ENCODE results near the gene CERS6.

The CERS6 gene

GRCh38 chr2:168530982-168531622 lies 75.0 kb downstream of the CERS6 start:
- DNase-seq (ENCODE audit: low read depth) = no peak

- no peak for DNase-seq (ENCODE audit: low read depth)
These were observed 78.9 kb downstream of the CERS6 start for GRCh38 chr2:168534926-168535325.

- DNase-seq (ENCODE audit: low read depth) = no peak
These were observed 80.9 kb downstream of the CERS6 start for GRCh38 chr2:168536925-168537466.

GRCh38 chr2:168538133-168538532 lies 82.1 kb downstream of the CERS6 start:
- no peak for DNase-seq (ENCODE audit: low read depth)

- DNase-seq (ENCODE audit: low read depth) = no peak
These were observed 82.5 kb downstream of the CERS6 start for GRCh38 chr2:168538534-168538933.

DNA sequence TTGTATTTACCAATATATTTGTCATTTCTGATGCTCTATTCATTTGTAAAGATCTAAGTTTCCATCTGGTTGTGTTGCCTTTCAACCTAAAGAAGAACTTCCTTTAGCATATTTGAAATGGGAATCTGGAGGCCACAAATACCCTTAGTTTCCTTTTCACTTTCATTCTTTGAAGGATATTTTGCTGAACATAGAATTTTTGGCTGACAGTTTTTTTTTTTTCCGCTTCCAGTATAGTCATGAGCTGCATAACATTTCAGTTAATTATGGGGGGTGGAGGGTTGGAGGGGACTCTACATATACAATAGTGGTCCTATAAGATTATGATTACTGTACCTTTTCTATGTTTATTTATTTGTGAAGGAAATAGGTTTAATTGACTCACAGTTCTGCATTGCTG lies 83.9 kb downstream of the CERS6 start:
- no peak for DNase-seq (ENCODE audit: low read depth)

DNA sequence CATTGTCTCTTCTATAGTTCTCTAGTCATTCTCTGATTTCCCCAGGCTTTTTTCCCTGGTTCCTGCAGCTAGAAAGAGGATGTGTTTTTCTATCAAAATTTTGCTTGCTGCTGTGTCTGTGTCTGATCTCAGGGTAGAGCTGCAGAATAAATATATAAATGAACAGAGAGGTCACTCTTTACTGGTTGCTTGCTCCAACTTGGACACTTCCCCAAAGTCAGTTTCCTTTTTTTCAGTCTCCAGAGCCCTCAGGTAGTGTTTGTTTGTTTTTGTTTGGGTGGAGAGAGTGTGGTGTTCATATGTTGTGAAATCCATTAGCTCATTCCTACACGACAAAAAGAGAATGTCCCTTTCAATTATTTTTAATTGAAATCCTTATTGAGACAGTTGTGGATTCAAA lies 85.8 kb downstream of the CERS6 start:
- no peak for DNase-seq (ENCODE audit: low read depth)

- no peak for DNase-seq (ENCODE audit: low read depth)
These were observed 87.0 kb downstream of the CERS6 start for GRCh38 chr2:168543037-168543436.

DNA sequence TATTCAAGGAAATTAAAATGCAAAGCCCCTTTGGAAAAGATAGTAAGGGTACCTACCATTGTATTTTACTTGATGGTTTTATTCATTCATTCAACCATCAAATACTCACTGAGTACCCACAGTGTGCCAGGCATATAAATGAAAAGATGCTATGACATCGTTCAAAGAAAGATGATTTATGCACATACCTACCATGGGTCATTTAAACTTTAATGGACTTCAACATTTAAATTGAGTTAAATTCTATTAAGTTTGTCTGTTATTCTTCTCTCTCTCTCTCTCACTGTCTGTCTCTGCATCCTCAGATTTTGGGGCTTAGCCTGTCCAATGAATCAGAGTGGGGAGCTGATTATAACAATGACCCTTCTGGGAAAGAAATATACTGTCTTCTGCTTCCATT lies 87.9 kb downstream of the CERS6 start:
- no peak for DNase-seq (ENCODE audit: low read depth)

- DNase-seq (ENCODE audit: low read depth) = peak; percentile 76
These were observed 89.5 kb downstream of the CERS6 start for GRCh38 chr2:168545439-168546082.

- no peak for DNase-seq (ENCODE audit: low read depth)
These were observed 94.6 kb downstream of the CERS6 start for GRCh38 chr2:168550670-168551069.

DNA sequence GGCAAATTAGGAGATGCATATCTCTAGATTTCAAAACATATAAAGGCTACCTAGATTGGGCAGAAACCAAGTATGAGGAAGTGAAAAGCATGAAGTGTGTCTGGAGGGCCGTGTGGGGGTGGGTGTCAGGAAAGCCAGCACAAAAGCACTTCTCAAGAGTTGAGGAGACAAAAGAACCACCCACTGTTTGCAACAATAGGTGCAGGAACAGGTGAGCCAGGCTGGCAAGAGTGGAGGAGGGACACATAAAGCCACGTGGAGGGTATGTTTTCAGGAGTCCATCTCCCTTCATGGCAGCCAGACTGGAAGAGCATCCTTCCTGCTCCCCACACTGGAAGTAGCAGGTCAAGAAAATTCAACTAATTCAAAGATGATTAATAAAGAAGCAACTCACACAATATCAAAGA lies 96.4 kb downstream of the CERS6 start:
- no peak for DNase-seq (ENCODE audit: low read depth)

GRCh38 chr2:168555283-168555682 lies 99.2 kb downstream of the CERS6 start:
- DNase-seq (ENCODE audit: low read depth) = no peak

GRCh38 chr2:168559187-168559586 lies 103.1 kb downstream of the CERS6 start:
- no peak for DNase-seq (ENCODE audit: low read depth)

DNA sequence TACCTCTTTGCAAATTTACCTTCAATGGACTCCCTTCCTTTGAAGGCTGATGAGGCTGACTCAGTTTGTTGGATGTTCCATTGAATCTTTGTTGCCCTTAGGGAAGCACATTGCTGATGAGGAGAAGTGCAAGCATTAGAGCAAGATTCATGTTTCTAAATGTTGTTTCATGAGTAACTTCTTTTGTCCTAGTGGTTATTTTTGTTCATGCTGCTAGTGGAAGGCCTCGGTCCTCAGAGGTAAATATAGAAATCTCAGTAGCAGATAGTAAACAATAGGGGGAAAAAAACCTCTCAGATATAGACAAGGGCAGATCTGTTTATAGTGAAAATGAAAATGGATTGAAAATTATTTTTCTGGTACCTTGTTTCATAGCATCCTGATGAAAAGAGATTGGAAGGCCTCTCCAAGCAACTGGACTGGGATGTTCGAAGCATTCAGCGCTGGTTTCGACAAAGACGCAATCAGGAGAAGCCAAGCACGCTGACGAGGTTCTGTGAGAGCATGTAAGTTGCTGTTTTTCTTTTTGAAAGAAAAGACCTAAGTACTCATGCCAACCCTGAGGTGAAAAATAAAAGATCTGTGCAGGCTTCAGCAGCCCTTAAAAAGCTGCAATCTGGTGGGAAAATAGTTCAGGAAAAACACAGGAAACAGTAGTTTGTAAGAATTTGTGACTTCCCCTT lies 104.9 kb downstream of the CERS6 start:
- DNase-seq (ENCODE audit: low read depth) = no peak

DNA sequence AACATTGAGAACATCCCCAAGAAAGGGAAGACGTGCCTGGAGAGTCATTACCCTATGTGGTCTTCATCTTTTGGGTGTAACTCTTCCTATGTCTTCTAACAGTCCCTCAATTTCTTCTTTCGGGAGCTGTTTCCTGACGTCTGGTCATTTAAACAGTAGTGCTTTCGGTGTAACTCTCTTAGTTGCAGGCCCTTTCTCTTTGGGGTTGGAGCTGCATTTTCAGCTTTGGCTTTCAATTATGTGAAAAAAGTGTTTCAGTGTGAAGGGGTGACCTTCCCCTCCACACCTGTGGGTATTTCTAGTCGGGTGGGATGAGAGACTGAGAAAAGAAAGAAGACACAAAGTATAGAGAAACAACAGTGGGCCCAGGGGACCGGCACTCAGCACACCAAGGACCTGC lies 105.9 kb downstream of the CERS6 start:
- no peak for DNase-seq (ENCODE audit: low read depth)

- no peak for DNase-seq (ENCODE audit: low read depth)
These were observed 106.9 kb downstream of the CERS6 start for GRCh38 chr2:168562971-168563370.

DNA sequence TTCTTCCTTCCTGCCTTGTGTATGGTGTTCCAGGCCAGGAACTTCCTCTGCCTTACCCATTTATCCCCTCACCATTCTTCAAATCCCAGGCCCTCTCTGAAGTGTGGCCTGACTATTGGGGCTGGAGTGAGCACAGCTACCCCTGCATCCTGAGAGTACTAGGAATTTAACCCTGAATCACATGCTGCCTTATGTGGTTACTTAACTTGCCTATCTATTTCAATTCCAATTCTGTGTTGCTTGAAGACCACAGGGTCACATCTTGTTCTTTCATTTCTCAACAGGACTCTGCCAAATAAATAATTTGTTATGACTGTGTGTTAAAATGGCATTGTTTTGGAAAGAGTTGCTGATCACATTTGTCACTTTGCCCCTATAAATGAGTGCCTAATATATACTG lies 108.6 kb downstream of the CERS6 start:
- DNase-seq (ENCODE audit: low read depth) = no peak

DNA sequence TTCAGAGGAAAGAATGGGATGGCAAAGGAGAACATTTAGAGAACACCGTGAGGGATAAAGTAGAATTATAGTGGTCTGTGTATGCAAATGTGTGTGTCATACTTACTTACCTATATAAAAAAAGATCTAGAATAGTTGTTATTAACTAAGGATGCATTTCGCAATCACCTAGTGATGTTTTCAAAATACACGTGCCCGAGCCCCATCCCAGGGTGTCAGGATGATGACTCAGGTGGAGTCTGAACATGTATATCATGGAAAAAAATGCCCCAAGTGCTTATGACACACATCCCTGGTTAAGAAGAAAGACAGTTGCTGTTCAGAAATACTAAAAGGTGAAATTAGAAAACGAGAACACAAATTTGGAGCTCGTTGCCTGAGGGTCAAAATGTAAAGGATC lies 109.0 kb downstream of the CERS6 start:
- DNase-seq (ENCODE audit: low read depth) = no peak

DNA sequence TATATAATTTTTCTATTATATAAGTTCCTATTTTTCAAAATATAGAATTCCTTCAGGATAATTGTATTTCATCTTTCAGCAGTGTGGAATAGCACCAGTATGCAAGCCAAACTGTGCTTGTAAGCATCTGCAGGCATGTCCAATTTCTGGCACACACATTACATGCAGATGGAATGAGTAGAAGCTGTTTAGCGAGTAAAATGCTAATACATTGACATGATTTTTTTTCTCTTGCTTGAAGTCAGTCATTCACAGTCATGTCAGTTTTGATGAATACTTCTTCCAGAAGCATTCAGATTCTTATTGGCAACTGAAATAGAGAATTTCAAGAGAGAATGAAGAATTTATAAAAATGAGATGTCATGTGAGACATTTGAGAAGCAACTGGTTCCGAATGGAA lies 109.4 kb downstream of the CERS6 start:
- DNase-seq (ENCODE audit: low read depth) = no peak

GRCh38 chr2:168566974-168567665 lies 111.0 kb downstream of the CERS6 start:
- no peak for DNase-seq (ENCODE audit: low read depth)

DNA sequence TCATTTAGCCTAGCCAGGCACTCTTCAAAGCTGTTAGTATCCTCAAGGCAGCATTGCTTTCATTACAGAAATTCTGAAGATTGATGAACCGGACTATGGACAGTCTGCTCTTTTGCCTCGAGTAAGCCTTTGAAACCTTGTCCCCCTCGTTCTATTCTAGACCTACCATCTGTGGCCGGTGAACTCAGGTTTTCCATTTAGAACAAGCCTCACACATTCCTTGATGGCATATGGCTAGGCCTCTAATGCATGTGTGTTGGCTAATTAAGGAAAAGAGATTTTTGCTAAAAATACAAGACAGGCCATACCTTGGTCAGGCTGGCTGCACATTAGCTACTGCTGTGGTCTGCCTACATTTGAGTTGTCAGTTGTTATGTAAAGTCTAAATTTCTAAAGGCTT lies 111.8 kb downstream of the CERS6 start:
- DNase-seq (ENCODE audit: low read depth) = no peak
